Panc1 (cell line): ENCODE measurements around the gene FOXO6. TPM values are rescaled to one million over a fixed set of nuclear protein-coding genes. Genes with fewer than 3 reads are reported as not detected.

Source experiments
- ATAC-seq: fragments of 200-7000 bp; cut with Tn5 transposase; 2 replicates; pipeline ENCODE4 v1.9.1; 2020; ENCODE audit warnings: mild to moderate bottlenecking, moderate library complexity
- BruUV-seq: library from RNA; stranded (reverse); fragments of 400-500 nt; replicated peaks from 2 replicates; lab custom pipeline; 2021; lab: Mats Ljungman, UMichigan
- CTCF ChIA-PET: fragments of 300-600 bp; sonication (Branson Sonifier 250); formaldehyde crosslinking; loops from one replicate; lab custom pipeline; 2022; ENCODE audit warnings: antibody characterized with exemption; lab: Charles Lee
- POLR2A ChIA-PET: fragments of 300-600 bp; sonication (Branson Sonifier 250); formaldehyde crosslinking; loops from one replicate; lab custom pipeline; 2022; ENCODE audit warnings: antibody characterized with exemption; lab: Charles Lee
- DNase-seq: peaks from one replicate; pipeline ENCODE4 v3.0.0-alpha.2; 2010; ENCODE audit warnings: low read depth, low spot score
- H3K27ac ChIP-seq: 2 replicates; pipeline ENCODE4 v1.5.1; 2011; ENCODE audit warnings: mild to moderate bottlenecking, low read length, inconsistent platforms
- H3K27me3 ChIP-seq: fragments of 200-500 bp; sonication (Bioruptor generic); 2 replicates; pipeline ENCODE4 v1.6.0; 2014; ENCODE audit warnings: low read length, inconsistent platforms; ENCODE audit not compliant: control insufficient read depth, insufficient read depth
- H3K36me3 ChIP-seq: fragments of 200-500 bp; sonication (Bioruptor generic); 2 replicates; pipeline ENCODE4 v1.5.1; 2014; ENCODE audit warnings: inconsistent platforms, mild to moderate bottlenecking, low read length, moderate library complexity; ENCODE audit not compliant: control insufficient read depth, insufficient read depth
- H3K4me1 ChIP-seq: 2 replicates; pipeline ENCODE4 v1.5.1; 2011; ENCODE audit warnings: inconsistent platforms, mild to moderate bottlenecking, low read length, moderate library complexity; ENCODE audit not compliant: control insufficient read depth, insufficient read depth
- H3K4me3 ChIP-seq, 2 experiments: 2 replicates each; pipeline ENCODE4 v1.5.1; 2011 to 2012; ENCODE audit warnings: low read depth in 2 of 2, low read length in 2 of 2, mild to moderate bottlenecking in 2 of 2, inconsistent platforms in 1 of 2, moderate library complexity in 1 of 2
- H3K9me3 ChIP-seq: fragments of 200-500 bp; sonication (Bioruptor generic); 2 replicates; pipeline ENCODE4 v1.5.1; 2014; ENCODE audit warnings: low read depth, mild to moderate bottlenecking, inconsistent platforms, low read length, moderate library complexity; ENCODE audit not compliant: control insufficient read depth, insufficient read depth
- CTCF ChIP-seq: fragments of 450-650 bp; IDR thresholded peaks from 2 replicates; pipeline ENCODE4 v1.5.1; 2017; ENCODE audit warnings: mild to moderate bottlenecking
- POLR2AphosphoS5 ChIP-seq: IDR thresholded peaks from 2 replicates; pipeline ENCODE4 v1.6.1; 2012; ENCODE audit warnings: mild to moderate bottlenecking, low read depth, low read length, moderate library complexity
- REST ChIP-seq, 2 experiments: IDR thresholded peaks; 2 replicates each; pipeline ENCODE4 v1.6.1; 2011 to 2012; ENCODE audit warnings: low read depth in 2 of 2, control low read depth in 1 of 2, low read length in 1 of 2, mild to moderate bottlenecking in 1 of 2, moderate library complexity in 1 of 2; ENCODE audit not compliant: insufficient read depth in 1 of 2
- SIN3A ChIP-seq: IDR thresholded peaks from 2 replicates; pipeline ENCODE4 v1.6.1; 2012; ENCODE audit warnings: low read depth, mild to moderate bottlenecking, low read length, moderate library complexity, borderline replicate concordance; ENCODE audit not compliant: insufficient read depth
- TCF7L2 ChIP-seq: IDR thresholded peaks from 2 replicates; pipeline ENCODE4 v1.6.1; 2011; ENCODE audit warnings: mild to moderate bottlenecking, low read depth, low read length, inconsistent platforms
- in situ Hi-C: cut with HindIII; loops from 2 replicates; pipeline ENCODE4 v1.10.0; 2016; ENCODE audit warnings: low sequenced_read_pairs, low pct_unique_long_range_greater_than_20kb
- intact Hi-C: fragments of 100-400 bp; cut with micrococcal nuclease; formaldehyde crosslinking; loops from one replicate; pipeline ENCODE4 v1.10.0; 2022; ENCODE audit not compliant: unreplicated experiment
- total RNA-seq: library from RNA; stranded (reverse); gene quantifications from one replicate; pipeline ENCODE4 v1.2.1, GENCODE V29; 2021; ENCODE audit not compliant: unreplicated experiment

The FOXO6 gene
- total RNA-seq, 1 experiment from 2014 or later = 2.5 TPM

- POLR2A ChIA-PET = no interaction called here
- no peak overlapping the region for H3K27ac ChIP-seq
- H3K4me3 ChIP-seq = no peak overlapping the region
- in situ Hi-C loops = no loop called here
- intact Hi-C loops = no loop called here
- ATAC-seq = no peak
- H3K27me3 ChIP-seq = peaks cover 5% of the 10 kb centered on the region; the same call in 1 of the 2 replicates
- TF ChIP-seq CTCF (no peak), REST (IDR thresholded peaks at IDR 0.05; ENCODE audit: insufficient read depth in 1 of 2, low read depth in 2 of 2, low read length in 1 of 2) (no peak), TCF7L2 (no peak), SIN3A (no peak), POLR2AphosphoS5 (no peak)
- peaks cover 5% of the 10 kb centered on the region; the same call in 1 of the 2 replicates for H3K4me1 ChIP-seq
- CTCF ChIA-PET = no interaction called here
- H3K36me3 ChIP-seq = no peaks in the 10 kb centered on the region
- H3K9me3 ChIP-seq = no peaks in the 10 kb centered on the region
- DNase-seq = no peak
- BruUV-seq = no TSS peak
Observed at GRCh38 chr1:41387667-41388091, 26.4 kb downstream of the FOXO6 start.

GRCh38 chr1:41388510-41388909, 27.3 kb downstream of the FOXO6 start:
- no peaks in the 10 kb centered on the region for H3K9me3 ChIP-seq
- ATAC-seq (no peak), DNase-seq (no peak)
- H3K4me3 ChIP-seq = no peak overlapping the region
- H3K4me1 ChIP-seq = peaks cover 2% of the 10 kb centered on the region; the same call in 1 of the 2 replicates
- TF ChIP-seq SIN3A (no peak), POLR2AphosphoS5 (no peak), CTCF (no peak), TCF7L2 (no peak), REST (IDR thresholded peaks at IDR 0.05; ENCODE audit: insufficient read depth in 1 of 2, low read depth in 2 of 2, low read length in 1 of 2) (no peak)
- 0 out of 2 replicates have a peak, but pooled peaks cover 4% of the 10 kb centered on the region for H3K27me3 ChIP-seq
- no peak overlapping the region for H3K27ac ChIP-seq
- no peaks in the 10 kb centered on the region for H3K36me3 ChIP-seq
- CTCF ChIA-PET = no interaction called here
- POLR2A ChIA-PET = no interaction called here
- in situ Hi-C loops (no loop called here), intact Hi-C loops (no loop called here)
- no TSS peak for BruUV-seq
